Right lobe of liver (tissue), 4 donors: ENCODE results near the gene PAX3.

Source experiments
- POLR2A ChIP-seq: fragments of 450-650 bp; IDR thresholded peaks from one replicate; pipeline ENCODE4 v1.6.1; 2017; ENCODE audit warnings: antibody characterized with exemption, mild to moderate bottlenecking
- TF ChIP-seq, protein P1 (sequence below), 4 donors: fragments of 200-600 bp in 3 of 4; fragments of 450-650 bp in 1 of 4; IDR thresholded peaks; one replicate each; pipeline versions ENCODE4 v1.5.1 to v1.8.0; 2016 to 2022; ENCODE audit warnings: antibody characterized with exemption in 4 of 4, mild to moderate bottlenecking in 2 of 4
- donor health status: DM: no; HTN: no; CAD: no.
- donor health status: DM: no; HTN: no; CAD: no.
- donor health status: DM: no; HTN: yes; CAD: no.

DNA sequence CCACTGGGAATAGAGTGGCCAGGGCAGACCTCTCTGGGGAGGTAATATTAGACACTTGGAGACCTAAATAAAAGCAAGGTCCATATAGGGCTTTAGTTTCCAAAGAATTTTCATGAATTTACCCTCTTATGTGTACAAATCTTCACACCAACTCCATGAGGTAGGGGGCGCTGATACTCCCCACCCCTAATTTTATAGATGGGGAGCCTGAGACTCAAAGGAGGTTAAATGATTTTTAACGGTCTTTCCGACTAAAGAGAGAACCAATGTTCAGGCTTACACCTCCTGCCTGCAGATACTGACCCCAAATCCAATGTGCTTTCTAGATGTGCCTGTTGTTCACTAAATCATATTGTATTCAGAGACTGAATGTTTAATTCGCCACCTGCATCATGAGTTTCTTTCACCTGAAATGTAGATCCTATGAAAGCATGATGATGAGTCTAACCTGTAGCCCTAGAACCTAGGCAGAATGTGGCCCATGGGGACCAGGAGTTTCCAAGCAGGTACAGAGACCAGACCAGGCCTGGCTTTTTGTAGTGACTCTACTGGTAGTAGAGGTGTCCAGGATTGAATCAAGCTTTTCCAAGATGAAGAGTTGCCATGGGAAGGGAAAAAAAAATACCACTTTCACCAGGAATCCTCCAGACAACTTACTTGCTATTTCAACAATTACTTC, 16.8 kb upstream of the PAX3 start:
- TF ChIP-seq, protein P1, sequence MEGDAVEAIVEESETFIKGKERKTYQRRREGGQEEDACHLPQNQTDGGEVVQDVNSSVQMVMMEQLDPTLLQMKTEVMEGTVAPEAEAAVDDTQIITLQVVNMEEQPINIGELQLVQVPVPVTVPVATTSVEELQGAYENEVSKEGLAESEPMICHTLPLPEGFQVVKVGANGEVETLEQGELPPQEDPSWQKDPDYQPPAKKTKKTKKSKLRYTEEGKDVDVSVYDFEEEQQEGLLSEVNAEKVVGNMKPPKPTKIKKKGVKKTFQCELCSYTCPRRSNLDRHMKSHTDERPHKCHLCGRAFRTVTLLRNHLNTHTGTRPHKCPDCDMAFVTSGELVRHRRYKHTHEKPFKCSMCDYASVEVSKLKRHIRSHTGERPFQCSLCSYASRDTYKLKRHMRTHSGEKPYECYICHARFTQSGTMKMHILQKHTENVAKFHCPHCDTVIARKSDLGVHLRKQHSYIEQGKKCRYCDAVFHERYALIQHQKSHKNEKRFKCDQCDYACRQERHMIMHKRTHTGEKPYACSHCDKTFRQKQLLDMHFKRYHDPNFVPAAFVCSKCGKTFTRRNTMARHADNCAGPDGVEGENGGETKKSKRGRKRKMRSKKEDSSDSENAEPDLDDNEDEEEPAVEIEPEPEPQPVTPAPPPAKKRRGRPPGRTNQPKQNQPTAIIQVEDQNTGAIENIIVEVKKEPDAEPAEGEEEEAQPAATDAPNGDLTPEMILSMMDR (IDR thresholded peaks at IDR 0.05): no peak
- no peak for TF ChIP-seq POLR2A
